ENCODE measurements around the gene MGST1.

The MGST1 gene

GRCh38 chr12:16347391-16348298 is at the start of gene MGST1:
TSS of gene MGST1 (plus strand) at chr12:16347645. CDS start at chr12:16354253, 6,608 bp downstream.
- no peak for DNase-seq

GRCh38 chr12:16299403-16299802 is 48.0 kb upstream of the MGST1 start:
- DNase-seq: no peak

- no peak for DNase-seq
Measured at GRCh38 chr12:16300122-16300521, 47.3 kb upstream of the MGST1 start.

GRCh38 chr12:16300736-16301135 is 46.7 kb upstream of the MGST1 start:
- no peak for DNase-seq

GRCh38 chr12:16303939-16304338 is 43.5 kb upstream of the MGST1 start:
- no peak for DNase-seq

- no peak for DNase-seq
Measured at GRCh38 chr12:16307856-16308475, 39.5 kb upstream of the MGST1 start.

- DNase-seq: no peak
Measured at GRCh38 chr12:16310934-16311333, 36.5 kb upstream of the MGST1 start.

- DNase-seq: no peak
Measured at GRCh38 chr12:16323010-16323409, 24.4 kb upstream of the MGST1 start.

GRCh38 chr12:16323638-16324037 is 23.8 kb upstream of the MGST1 start:
- no peak for DNase-seq

- DNase-seq: no peak
Measured at GRCh38 chr12:16324272-16324671, 23.2 kb upstream of the MGST1 start.

GRCh38 chr12:16324772-16325171 is 22.7 kb upstream of the MGST1 start:
- DNase-seq: no peak

GRCh38 chr12:16325426-16325825 is 22.0 kb upstream of the MGST1 start:
- DNase-seq: no peak

- no peak for DNase-seq
Measured at GRCh38 chr12:16327963-16328362, 19.5 kb upstream of the MGST1 start.

- no peak for DNase-seq
Measured at GRCh38 chr12:16329594-16329993, 17.9 kb upstream of the MGST1 start.

- no peak for DNase-seq
Measured at GRCh38 chr12:16330560-16330959, 16.9 kb upstream of the MGST1 start.

- no peak for DNase-seq
Measured at GRCh38 chr12:16331998-16332397, 15.4 kb upstream of the MGST1 start.

- no peak for DNase-seq
Measured at GRCh38 chr12:16335838-16336237, 11.6 kb upstream of the MGST1 start.

GRCh38 chr12:16344269-16344668 is 3.2 kb upstream of the MGST1 start:
- DNase-seq: no peak

- no peak for DNase-seq
Measured at GRCh38 chr12:16345105-16345504, 2.3 kb upstream of the MGST1 start.

GRCh38 chr12:16346958-16347357 is 487 bp upstream of the MGST1 start:
- DNase-seq: no peak

GRCh38 chr12:16348435-16349130 is 1.1 kb downstream of the MGST1 start:
- no peak for DNase-seq

GRCh38 chr12:16349131-16349460 is 1.7 kb downstream of the MGST1 start:
- no peak for DNase-seq

GRCh38 chr12:16350682-16351081 is 3.2 kb downstream of the MGST1 start:
- no peak for DNase-seq

GRCh38 chr12:16352481-16352880 is 5.0 kb downstream of the MGST1 start:
- no peak for DNase-seq

All from activated CD4-positive, alpha-beta T cell treated with anti-CD3 and anti-CD28 coated beads for 1 hour (primary cell).